ENCODE data around the gene MRPL55. TPM values are rescaled to one million over a fixed set of nuclear protein-coding genes. Genes with fewer than 3 reads are reported as not detected.
"Not testable (repeated sequence)": the region's sequence is repeated elsewhere in the genome, so short reads cannot be mapped to it uniquely, and the experiment has no call there.

MRPL55 gene
- total RNA-seq, 4 donors from 2014 or later: 70.1 to 99.6 (median 80.8) TPM

DNA sequence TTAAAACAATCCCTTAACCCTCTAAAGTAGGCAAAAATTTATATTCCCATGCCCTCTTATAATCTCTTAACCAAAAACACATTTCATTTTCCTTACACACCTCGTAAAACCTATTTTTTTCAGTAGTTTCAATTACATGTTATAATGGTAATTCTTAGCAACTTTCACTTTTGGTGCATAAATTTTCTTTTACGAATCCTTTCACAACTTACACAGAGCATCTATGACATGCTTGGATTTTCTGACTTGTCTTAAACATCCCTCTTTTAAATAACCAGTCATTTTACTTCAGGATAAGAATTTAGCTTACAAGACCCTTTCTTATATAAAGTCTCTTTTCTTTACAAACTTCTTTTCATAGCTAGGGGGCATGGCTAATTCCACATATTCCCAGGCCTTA is 8.9 kb upstream of the MRPL55 start:
- Histone ChIP-seq H3K4me1 (no peaks in the 10 kb centered on the region), H3K27ac (no peak overlapping the region), H3K4me3 (no peak overlapping the region), H3K27me3 (no peaks in the 10 kb centered on the region), H3K36me3 (no peaks in the 10 kb centered on the region), H3K9me3 (no peaks in the 10 kb centered on the region)
- DNase-seq: no peak
- no peak for TF ChIP-seq POLR2A (IDR thresholded peaks at IDR 0.05)
- TF ChIP-seq, protein P1, sequence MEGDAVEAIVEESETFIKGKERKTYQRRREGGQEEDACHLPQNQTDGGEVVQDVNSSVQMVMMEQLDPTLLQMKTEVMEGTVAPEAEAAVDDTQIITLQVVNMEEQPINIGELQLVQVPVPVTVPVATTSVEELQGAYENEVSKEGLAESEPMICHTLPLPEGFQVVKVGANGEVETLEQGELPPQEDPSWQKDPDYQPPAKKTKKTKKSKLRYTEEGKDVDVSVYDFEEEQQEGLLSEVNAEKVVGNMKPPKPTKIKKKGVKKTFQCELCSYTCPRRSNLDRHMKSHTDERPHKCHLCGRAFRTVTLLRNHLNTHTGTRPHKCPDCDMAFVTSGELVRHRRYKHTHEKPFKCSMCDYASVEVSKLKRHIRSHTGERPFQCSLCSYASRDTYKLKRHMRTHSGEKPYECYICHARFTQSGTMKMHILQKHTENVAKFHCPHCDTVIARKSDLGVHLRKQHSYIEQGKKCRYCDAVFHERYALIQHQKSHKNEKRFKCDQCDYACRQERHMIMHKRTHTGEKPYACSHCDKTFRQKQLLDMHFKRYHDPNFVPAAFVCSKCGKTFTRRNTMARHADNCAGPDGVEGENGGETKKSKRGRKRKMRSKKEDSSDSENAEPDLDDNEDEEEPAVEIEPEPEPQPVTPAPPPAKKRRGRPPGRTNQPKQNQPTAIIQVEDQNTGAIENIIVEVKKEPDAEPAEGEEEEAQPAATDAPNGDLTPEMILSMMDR (IDR thresholded peaks at IDR 0.05): no peak

DNA sequence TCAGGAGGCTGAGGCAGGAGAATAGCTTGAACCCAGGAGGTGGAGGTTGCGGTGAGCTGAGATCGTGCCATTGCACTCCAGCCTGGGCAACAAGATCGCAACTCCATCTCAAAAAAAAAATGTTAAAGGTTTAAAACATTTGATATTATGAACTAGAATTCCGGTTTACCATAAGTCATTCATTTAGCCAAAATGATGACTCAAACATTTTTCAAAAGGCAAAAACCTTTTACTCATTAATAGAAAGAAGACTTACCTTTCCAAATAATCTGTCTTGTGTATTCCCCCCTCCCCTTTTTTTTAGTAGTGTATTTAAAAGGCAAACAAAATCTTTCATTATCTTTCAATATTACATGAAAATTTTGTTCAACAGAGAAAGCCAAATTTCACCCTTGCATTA is 8.2 kb upstream of the MRPL55 start:
- no peak for DNase-seq
- no peaks in the 10 kb centered on the region for H3K27me3 ChIP-seq
- no peak overlapping the region for H3K4me3 ChIP-seq
- H3K4me1 ChIP-seq: no peaks in the 10 kb centered on the region
- no peaks in the 10 kb centered on the region for H3K36me3 ChIP-seq
- no peaks in the 10 kb centered on the region for H3K9me3 ChIP-seq
- no peak overlapping the region for H3K27ac ChIP-seq
- TF ChIP-seq, protein P1 (IDR thresholded peaks at IDR 0.05): no peak
- TF ChIP-seq POLR2A (IDR thresholded peaks at IDR 0.05): no peak

- Histone ChIP-seq H3K27me3 (no peaks in the 10 kb centered on the region), H3K4me3 (no peak overlapping the region), H3K36me3 (no peaks in the 10 kb centered on the region), H3K4me1 (peaks cover 0 to 9% (median 2%) of the 10 kb centered on the region in 4 donors), H3K9me3 (no peaks in the 10 kb centered on the region), H3K27ac (no peak overlapping the region)
- peak in 1 of 3 donors; percentile 7 for DNase-seq
- TF ChIP-seq, protein P1 (IDR thresholded peaks at IDR 0.05): no peak
- no peak for TF ChIP-seq POLR2A (IDR thresholded peaks at IDR 0.05)
Measured at GRCh38 chr1:228114827-228115226, 5.7 kb upstream of the MRPL55 start.

DNA sequence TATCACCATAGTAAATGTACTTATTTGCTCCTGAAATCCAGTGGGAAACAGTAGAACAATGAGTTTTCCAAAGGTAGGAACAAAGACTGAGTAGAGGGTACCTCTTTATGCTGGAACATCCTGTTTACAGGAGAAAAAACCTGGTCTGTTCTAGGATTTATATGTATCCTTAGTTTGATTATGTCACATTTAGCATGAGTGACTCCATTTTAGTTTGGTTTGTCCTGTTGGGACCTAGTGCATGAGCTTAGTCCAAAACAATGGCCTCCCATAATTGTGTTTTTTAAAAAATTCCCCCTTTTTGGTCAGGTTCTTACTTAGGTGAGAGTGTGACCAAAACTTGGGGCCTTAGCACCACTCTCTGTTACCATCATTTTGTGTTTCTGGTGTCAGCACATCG is 3.5 kb upstream of the MRPL55 start:
- DNase-seq: no peak
- peaks cover 0 to 22% (median 11%) of the 10 kb centered on the region in 4 donors for H3K4me1 ChIP-seq
- no peaks in the 10 kb centered on the region for H3K9me3 ChIP-seq
- TF ChIP-seq POLR2A (IDR thresholded peaks at IDR 0.05): no peak
- TF ChIP-seq, protein P1 (IDR thresholded peaks at IDR 0.05): no peak
- no peak overlapping the region for H3K27ac ChIP-seq
- H3K36me3 ChIP-seq: peaks cover 0 to 2% (median 0%) of the 10 kb centered on the region in 3 donors
- no peak overlapping the region for H3K4me3 ChIP-seq
- H3K27me3 ChIP-seq: no peaks in the 10 kb centered on the region

DNA sequence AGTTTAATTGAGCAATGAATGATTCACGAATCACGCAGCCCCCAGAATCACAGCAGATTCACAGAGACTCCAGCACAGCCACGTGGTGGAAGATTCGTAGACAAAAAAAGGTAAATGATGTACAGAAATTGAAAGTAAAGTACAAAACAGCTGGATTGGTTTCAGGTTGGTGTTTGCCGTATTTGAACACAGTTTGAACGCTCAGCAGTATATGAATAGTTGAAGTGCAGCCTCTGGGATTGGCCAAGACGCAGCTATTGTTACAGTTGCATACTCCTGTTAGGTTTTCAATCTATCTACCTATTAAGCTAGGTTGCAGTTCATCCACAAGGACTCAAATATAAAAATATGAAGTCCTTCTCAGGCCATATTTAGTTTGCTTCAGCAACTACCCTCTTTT is 3.1 kb upstream of the MRPL55 start:
- peaks cover 0 to 6% (median 0%) of the 10 kb centered on the region in 3 donors for H3K36me3 ChIP-seq
- TF ChIP-seq POLR2A (IDR thresholded peaks at IDR 0.05): no peak
- TF ChIP-seq, protein P1 (IDR thresholded peaks at IDR 0.05): no peak
- H3K27me3 ChIP-seq: no peaks in the 10 kb centered on the region
- no peaks in the 10 kb centered on the region for H3K9me3 ChIP-seq
- H3K4me3 ChIP-seq: no peak overlapping the region
- peak in 1 of 3 donors; percentile 15 for DNase-seq
- H3K4me1 ChIP-seq: peaks cover 0 to 24% (median 11%) of the 10 kb centered on the region in 4 donors
- H3K27ac ChIP-seq: no peak overlapping the region

GRCh38 chr1:228111315-228111714 is 2.2 kb upstream of the MRPL55 start:
- not testable (repeated sequence) for H3K27ac ChIP-seq, H3K27me3 ChIP-seq, H3K4me3 ChIP-seq, H3K9me3 ChIP-seq
- DNase-seq: peak in 1 of 3 donors; percentile 15
- Histone ChIP-seq H3K36me3 (peaks cover 0 to 14% (median 0%) of the 10 kb centered on the region in 3 donors), H3K4me1 (peaks cover 0 to 24% (median 11%) of the 10 kb centered on the region in 4 donors)

All from Peyer's patch (tissue), 4 donors.